Ishikawa (cell line): Measurements from ENCODE around the gene BFAR.

Source experiments
- CEBPB ChIP-seq: IDR thresholded peaks from 2 replicates; pipeline ENCODE4 v1.6.1; 2012
- EGR1 ChIP-seq: IDR thresholded peaks from 2 replicates; pipeline ENCODE4 v1.6.1; 2012
- EP300 ChIP-seq: IDR thresholded peaks from 2 replicates; pipeline ENCODE4 v1.6.1; 2012; ENCODE audit warnings: borderline replicate concordance
- RAD21 ChIP-seq: IDR thresholded peaks from 2 replicates; pipeline ENCODE4 v1.6.1; 2012; ENCODE audit warnings: low read depth
- YY1 ChIP-seq: IDR thresholded peaks from 2 replicates; pipeline ENCODE4 v1.6.1; 2012; ENCODE audit warnings: low read depth
- TF ChIP-seq, protein P1 (sequence below): IDR thresholded peaks from 2 replicates; pipeline ENCODE4 v1.6.1; 2012; ENCODE audit warnings: low read depth, mild to moderate bottlenecking
- TF ChIP-seq, protein P2 (sequence below): IDR thresholded peaks from 2 replicates; pipeline ENCODE4 v1.6.1; 2012

DNA sequence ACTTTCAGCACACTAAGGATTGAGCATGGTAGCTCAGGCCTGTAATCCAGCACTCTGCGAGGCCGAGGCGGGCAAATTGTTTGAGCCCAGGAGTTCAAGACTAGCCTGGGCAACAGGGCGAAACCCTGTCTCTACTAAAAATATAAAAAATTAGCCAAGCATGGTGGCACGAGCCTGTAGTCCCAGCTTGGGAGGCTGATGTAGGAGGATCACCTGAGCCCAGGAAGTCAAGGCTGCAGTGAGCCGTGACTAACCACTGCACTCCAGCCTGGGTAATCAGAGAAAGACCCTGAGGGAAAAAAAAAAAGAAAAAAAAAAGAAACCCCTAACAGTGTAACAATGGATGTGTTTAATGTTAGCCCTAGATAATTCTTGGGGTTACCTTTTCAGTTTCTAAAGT lies 26.6 kb upstream of the BFAR start:
- TF ChIP-seq, protein P1, sequence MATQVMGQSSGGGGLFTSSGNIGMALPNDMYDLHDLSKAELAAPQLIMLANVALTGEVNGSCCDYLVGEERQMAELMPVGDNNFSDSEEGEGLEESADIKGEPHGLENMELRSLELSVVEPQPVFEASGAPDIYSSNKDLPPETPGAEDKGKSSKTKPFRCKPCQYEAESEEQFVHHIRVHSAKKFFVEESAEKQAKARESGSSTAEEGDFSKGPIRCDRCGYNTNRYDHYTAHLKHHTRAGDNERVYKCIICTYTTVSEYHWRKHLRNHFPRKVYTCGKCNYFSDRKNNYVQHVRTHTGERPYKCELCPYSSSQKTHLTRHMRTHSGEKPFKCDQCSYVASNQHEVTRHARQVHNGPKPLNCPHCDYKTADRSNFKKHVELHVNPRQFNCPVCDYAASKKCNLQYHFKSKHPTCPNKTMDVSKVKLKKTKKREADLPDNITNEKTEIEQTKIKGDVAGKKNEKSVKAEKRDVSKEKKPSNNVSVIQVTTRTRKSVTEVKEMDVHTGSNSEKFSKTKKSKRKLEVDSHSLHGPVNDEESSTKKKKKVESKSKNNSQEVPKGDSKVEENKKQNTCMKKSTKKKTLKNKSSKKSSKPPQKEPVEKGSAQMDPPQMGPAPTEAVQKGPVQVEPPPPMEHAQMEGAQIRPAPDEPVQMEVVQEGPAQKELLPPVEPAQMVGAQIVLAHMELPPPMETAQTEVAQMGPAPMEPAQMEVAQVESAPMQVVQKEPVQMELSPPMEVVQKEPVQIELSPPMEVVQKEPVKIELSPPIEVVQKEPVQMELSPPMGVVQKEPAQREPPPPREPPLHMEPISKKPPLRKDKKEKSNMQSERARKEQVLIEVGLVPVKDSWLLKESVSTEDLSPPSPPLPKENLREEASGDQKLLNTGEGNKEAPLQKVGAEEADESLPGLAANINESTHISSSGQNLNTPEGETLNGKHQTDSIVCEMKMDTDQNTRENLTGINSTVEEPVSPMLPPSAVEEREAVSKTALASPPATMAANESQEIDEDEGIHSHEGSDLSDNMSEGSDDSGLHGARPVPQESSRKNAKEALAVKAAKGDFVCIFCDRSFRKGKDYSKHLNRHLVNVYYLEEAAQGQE = no peak
- TF ChIP-seq CEBPB (no peak), EP300 (no peak), RAD21 (no peak), YY1 (no peak), EGR1 (no peak)
- TF ChIP-seq, protein P2, sequence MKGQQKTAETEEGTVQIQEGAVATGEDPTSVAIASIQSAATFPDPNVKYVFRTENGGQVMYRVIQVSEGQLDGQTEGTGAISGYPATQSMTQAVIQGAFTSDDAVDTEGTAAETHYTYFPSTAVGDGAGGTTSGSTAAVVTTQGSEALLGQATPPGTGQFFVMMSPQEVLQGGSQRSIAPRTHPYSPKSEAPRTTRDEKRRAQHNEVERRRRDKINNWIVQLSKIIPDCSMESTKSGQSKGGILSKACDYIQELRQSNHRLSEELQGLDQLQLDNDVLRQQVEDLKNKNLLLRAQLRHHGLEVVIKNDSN = no peak
